Stomach (tissue), 4 donors: ENCODE measurements around the gene TAF1B.

ENCODE experiments used
- CTCF ChIP-seq, 7 experiments: fragments of 450-650 bp in 4 of 7; fragments of 200-600 bp in 3 of 7; sonication (generic) in 3 of 7; IDR thresholded peaks; one replicate each; pipeline ENCODE4 v1.5.1; 2016 to 2019; ENCODE audit warnings: antibody characterized with exemption in 7 of 7, control low read depth in 2 of 7, mild to moderate bottlenecking in 1 of 7
- POLR2A ChIP-seq, 4 donors: fragments of 450-650 bp; IDR thresholded peaks; one replicate each; pipeline ENCODE4 v1.6.1; 2016; ENCODE audit warnings: antibody characterized with exemption in 4 of 4, control low read depth in 2 of 4, mild to moderate bottlenecking in 1 of 4, moderate library complexity in 1 of 4

GRCh38 chr2:9970200-9971044, 127.1 kb downstream of the TAF1B start:
- no peak for TF ChIP-seq CTCF (IDR thresholded peaks at IDR 0.05)
- TF ChIP-seq POLR2A (IDR thresholded peaks at IDR 0.05), result no peak
